ENCODE data around the gene THSD4. TPM values are rescaled to one million over a fixed set of nuclear protein-coding genes. Genes with fewer than 3 reads are reported as not detected.

Gene THSD4
- total RNA-seq, 6 experiments from 2014 or later, result 5.2 to 21.8 (median 13.7) TPM

- TF ChIP-seq CTCF (IDR thresholded peaks at IDR 0.05), result no peak
- no peak for TF ChIP-seq POLR2A (IDR thresholded peaks at IDR 0.05)
- Histone ChIP-seq H3K27ac (no peak overlapping the region), H3K9me3 (no peaks in the 10 kb centered on the region), H3K36me3 (no peaks in the 10 kb centered on the region), H3K4me3 (no peak overlapping the region), H3K27me3 (no peaks in the 10 kb centered on the region), H3K4me1 (peaks cover 0 to 13% (median 3%) of the 10 kb centered on the region in 4 donors)
- DNase-seq (no peak), ATAC-seq (no peak)
- intact Hi-C loops (cut with DNase I), result no loop called here
- 79% methylated on average over 2 of the region's 2 CpGs for WGBS (ENCODE audit: insufficient coverage, low coverage, low lambda C conversion rate, missing lambda C conversion rate)
Measured at GRCh38 chr15:71221417-71221816, 106.1 kb downstream of the THSD4 start.

- Histone ChIP-seq H3K27ac (no peak overlapping the region), H3K4me1 (peaks cover 0 to 5% (median 2%) of the 10 kb centered on the region in 4 donors), H3K4me3 (no peak overlapping the region), H3K27me3 (no peaks in the 10 kb centered on the region), H3K36me3 (no peaks in the 10 kb centered on the region), H3K9me3 (no peaks in the 10 kb centered on the region)
- TF ChIP-seq CTCF (IDR thresholded peaks at IDR 0.05) (no peak), POLR2A (IDR thresholded peaks at IDR 0.05) (no peak)
- ATAC-seq, result no peak
- WGBS (ENCODE audit: insufficient coverage, low coverage, low lambda C conversion rate, missing lambda C conversion rate), result 86% methylated on average over 1 of the region's 2 CpGs
- DNase-seq, result no peak
- intact Hi-C loops (cut with DNase I), result no loop called here
Measured at GRCh38 chr15:71223516-71223915, 108.2 kb downstream of the THSD4 start.

GRCh38 chr15:71224024-71224423, 108.8 kb downstream of the THSD4 start:
- no peak for ATAC-seq
- 90% methylated on average over 4 of the region's 4 CpGs for WGBS (ENCODE audit: insufficient coverage, low coverage, low lambda C conversion rate, missing lambda C conversion rate)

GRCh38 chr15:71225851-71226250, 110.6 kb downstream of the THSD4 start:
- no peak for ATAC-seq
- WGBS (ENCODE audit: insufficient coverage, low coverage, low lambda C conversion rate, missing lambda C conversion rate), result 75% methylated on average over 2 of the region's 2 CpGs
- intact Hi-C loops (cut with DNase I), result no loop called here

More at GRCh38 chr15:71224024-71224423, 108.8 kb downstream of the THSD4 start:
- H3K27me3 ChIP-seq, result no peaks in the 10 kb centered on the region
- H3K27ac ChIP-seq, result no peak overlapping the region
- DNase-seq, result no peak
- no peaks in the 10 kb centered on the region for H3K9me3 ChIP-seq
- H3K36me3 ChIP-seq, result no peaks in the 10 kb centered on the region
- no peak overlapping the region for H3K4me3 ChIP-seq
- no peaks in the 10 kb centered on the region for H3K4me1 ChIP-seq
- intact Hi-C loops (cut with DNase I), result no loop called here
- TF ChIP-seq CTCF (IDR thresholded peaks at IDR 0.05) (no peak), POLR2A (IDR thresholded peaks at IDR 0.05) (no peak)

More at GRCh38 chr15:71225851-71226250, 110.6 kb downstream of the THSD4 start:
- TF ChIP-seq POLR2A (IDR thresholded peaks at IDR 0.05) (no peak), CTCF (IDR thresholded peaks at IDR 0.05) (no peak)
- Histone ChIP-seq H3K36me3 (no peaks in the 10 kb centered on the region), H3K4me3 (no peak overlapping the region), H3K4me1 (no peaks in the 10 kb centered on the region), H3K27ac (no peak overlapping the region), H3K27me3 (no peaks in the 10 kb centered on the region), H3K9me3 (no peaks in the 10 kb centered on the region)
- DNase-seq, result no peak
